GM12891 (cell line): ENCODE results near the gene TSSC4.

Source experiments
- PAX5 ChIP-seq: IDR thresholded peaks from 2 replicates; pipeline ENCODE4 v1.6.1; 2011; ENCODE audit warnings: low read length, moderate library complexity, mild to moderate bottlenecking; ENCODE audit not compliant: insufficient read depth, severe bottlenecking
- POLR2A ChIP-seq: IDR thresholded peaks from 2 replicates; pipeline ENCODE4 v1.6.1; 2011; ENCODE audit warnings: low read depth, low read length, control low read depth
- POLR2AphosphoS5 ChIP-seq: IDR thresholded peaks from 2 replicates; pipeline ENCODE4 v1.6.1; 2011; ENCODE audit warnings: low read depth, low read length, control low read depth
- POU2F2 ChIP-seq: IDR thresholded peaks from 2 replicates; pipeline ENCODE4 v1.6.1; 2011; ENCODE audit warnings: low read depth, mild to moderate bottlenecking, control low read depth, low read length, moderate library complexity
- SPI1 ChIP-seq: IDR thresholded peaks from 2 replicates; pipeline ENCODE4 v1.6.1; 2011; ENCODE audit warnings: low read depth, low read length, control low read depth
- TAF1 ChIP-seq: IDR thresholded peaks from 2 replicates; pipeline ENCODE4 v1.6.1; 2011; ENCODE audit warnings: low read depth, low read length, control low read depth

- TF ChIP-seq POLR2A (no peak), POLR2AphosphoS5 (no peak), TAF1 (no peak), SPI1 (no peak), PAX5 (no peak), POU2F2 (no peak)
These were observed 51.9 kb downstream of the TSSC4 start for GRCh38 chr11:2452321-2453012.
